DMS53 (cell line): ENCODE data around the gene DLGAP1.
A peak's percentile ranks its signal among the peaks of the same experiment; 100 is the strongest.

Source experiments
- DNase-seq: peaks from one replicate; lab custom pipeline; 2025; lab: John Stamatoyannopoulos, UW

The DLGAP1 gene

DNA sequence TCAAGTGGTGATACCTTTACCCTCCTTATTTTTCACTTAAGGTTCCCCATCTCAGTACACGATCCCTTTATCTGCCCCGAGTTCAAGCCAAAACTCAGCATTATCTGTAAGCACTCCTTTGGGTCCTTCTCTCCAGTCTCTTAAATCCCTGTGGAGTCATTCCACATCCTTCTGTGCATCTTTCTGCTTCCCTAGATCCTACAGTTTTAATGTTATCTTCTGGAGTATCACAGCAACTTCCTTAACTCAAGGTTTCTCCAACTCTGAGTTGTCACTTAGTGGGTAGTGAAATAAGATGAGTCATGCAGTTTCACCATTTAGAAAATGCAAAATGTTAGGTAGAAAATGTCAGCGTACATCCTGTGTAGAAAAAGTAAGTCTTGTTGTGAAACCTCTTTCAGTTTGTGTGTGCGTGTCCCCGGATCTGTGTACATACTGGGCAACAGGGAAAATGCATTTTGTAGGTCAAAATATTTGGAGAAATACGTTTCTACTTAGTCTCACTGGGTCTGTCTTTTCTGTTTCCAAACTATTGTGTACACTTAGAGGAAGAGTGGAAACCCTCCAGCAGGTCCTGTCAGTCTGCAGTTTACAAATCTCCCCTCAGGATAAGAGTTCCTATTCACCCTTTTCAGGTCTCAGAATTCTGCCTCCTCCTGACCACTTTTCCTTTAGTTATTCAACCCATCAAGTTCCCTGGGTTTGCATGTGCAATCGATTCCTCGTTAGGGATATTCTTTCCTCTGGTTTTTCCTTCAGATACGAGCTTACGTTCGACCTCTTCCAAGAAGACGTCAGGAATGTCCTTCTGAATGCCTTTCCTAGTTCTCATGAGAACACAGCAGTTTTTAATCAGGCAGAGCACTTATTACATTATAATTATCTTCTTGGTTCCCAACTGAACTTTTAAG lies 850.4 kb downstream of the DLGAP1 start:
- DNase-seq, result peak; percentile 78

DNA sequence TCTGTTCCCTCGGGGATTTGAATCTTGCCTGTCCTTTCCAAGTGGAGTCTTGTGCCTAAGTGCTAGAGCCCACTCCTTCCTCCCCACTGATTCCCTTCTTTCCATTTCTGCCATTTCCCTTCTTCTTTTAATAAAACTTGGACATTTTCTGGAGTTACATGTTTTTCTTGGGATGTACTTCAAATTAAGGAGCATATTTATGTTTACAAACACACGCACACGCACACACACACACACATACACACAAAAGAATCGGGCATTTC lies 850.9 kb downstream of the DLGAP1 start:
- DNase-seq, result no peak

DNA sequence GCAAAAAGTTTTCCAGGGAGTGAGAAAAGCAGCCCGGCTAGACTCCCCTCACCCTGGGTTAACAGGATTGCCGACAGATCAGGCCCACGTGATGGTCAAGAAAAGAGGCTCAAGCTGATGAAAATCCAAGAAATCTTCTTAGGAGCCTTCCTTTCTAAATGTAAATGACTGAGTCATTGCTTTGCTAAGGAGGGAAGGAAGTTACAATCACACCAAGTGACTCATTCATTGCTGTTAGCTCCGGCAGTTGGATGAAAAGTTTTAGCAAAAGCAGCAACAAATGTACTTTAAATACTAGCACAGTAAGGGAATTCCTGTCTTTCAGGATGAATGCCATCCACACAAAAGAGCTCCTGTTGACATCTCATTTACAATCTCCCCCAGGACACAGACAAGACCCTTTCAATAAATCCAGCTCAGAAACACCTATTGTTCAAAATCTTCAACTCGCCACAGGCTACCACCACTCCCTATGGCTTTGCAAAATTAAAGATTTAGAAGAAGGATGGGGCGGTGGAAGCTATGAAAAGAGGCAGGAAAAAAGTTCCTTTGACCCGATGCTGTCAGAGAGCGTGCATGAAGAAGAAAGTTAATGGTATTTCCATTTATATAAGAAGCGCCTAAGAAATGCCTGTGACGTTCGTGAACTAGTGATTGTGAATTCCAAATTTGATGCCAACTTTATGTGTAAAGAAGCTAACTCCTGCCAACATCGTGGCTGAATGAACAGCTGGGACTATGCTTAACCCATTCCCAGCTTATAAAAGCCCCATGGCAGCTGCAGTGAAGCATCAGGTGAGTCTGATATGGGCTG lies 851.5 kb downstream of the DLGAP1 start:
- peak; percentile 86 for DNase-seq

DNA sequence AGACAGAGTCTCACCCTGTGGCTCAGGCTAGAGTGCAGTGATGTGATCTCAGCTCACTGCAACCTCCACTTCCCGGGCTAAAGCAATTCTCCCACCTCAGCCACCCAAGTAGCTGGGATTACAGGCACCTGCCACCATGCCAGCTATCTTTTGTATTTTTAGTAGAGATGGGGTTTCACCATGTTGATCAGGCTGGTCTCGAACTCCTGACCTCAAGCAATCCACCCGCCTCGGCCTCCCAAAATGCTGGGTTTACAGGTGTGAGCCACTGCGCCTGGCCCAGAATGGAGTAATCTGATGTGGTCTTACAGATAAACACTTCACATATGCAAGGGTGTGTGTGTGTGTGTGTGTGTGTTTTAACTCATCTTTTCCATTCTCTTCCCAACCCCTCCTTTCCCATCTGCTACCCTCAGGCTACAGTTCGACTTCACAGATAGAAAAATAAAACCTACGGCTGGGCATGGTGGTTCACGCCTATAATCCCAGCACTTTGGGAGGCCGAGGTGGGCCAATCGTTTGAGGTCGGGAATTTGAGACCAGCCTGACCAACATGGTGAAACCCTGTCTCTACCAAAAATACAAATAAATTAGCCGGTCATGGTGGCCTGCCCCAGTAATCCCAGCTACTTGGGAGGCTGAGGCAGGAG lies 853.9 kb downstream of the DLGAP1 start:
- peak; percentile 33 for DNase-seq

DNA sequence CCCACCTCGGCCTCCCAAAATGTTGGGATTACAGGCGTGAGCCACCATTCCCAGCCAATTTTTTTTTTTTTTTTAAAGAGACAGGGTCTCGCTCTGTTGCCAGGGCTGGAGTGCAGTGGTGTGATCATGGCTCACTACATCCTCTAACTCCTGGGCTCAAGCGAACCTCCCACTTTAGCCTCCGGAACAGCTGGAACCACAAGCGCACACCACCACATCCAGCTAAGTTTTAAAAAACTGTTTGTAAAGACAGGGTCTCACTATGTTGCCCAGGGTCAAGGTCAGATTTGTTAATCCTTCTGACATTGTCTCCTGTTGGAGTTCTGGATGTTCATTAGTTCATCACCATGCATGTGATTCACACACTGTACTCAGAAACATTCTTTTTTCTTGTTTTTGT lies 855.2 kb downstream of the DLGAP1 start:
- no peak for DNase-seq

DNA sequence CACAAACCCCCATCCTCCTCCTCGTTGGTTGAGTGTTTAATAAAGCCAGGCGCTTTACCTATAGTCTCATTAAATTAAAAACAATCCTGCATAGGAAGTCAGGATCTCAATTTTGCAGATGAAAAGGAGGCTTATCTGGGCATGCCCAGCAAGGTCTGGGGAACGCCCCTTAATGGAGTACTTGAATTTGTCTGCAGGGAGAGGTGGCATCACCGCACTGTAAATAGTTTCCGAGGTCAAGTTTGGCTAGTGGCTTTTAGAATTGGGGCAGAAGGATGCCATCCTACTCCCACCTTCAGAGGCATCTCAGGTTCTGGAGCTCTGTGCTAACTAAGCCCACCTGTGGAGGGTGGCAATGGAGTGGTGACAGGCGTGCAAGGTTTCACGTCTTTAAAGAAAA lies 855.9 kb downstream of the DLGAP1 start:
- DNase-seq, result peak; percentile 41

DNA sequence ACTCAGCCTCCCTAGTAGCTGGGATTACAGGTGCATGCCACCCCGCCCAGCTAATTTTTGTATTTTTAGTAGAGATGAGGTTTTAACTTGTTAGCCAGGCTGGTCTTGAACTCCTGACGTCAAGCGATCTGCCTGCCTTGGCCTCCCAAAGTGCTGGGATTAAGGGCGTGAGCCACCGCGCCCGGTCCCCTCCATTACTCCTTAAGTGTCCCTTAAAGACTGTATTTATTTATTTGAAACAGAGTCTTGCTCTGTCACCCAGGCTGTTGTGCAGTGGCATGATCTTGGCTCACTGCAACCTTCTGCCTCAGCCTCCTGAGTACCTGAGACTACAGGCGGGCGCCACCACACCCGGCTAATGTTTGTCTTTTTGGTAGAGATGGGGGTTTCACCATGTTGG lies 856.5 kb downstream of the DLGAP1 start:
- DNase-seq, result no peak

DNA sequence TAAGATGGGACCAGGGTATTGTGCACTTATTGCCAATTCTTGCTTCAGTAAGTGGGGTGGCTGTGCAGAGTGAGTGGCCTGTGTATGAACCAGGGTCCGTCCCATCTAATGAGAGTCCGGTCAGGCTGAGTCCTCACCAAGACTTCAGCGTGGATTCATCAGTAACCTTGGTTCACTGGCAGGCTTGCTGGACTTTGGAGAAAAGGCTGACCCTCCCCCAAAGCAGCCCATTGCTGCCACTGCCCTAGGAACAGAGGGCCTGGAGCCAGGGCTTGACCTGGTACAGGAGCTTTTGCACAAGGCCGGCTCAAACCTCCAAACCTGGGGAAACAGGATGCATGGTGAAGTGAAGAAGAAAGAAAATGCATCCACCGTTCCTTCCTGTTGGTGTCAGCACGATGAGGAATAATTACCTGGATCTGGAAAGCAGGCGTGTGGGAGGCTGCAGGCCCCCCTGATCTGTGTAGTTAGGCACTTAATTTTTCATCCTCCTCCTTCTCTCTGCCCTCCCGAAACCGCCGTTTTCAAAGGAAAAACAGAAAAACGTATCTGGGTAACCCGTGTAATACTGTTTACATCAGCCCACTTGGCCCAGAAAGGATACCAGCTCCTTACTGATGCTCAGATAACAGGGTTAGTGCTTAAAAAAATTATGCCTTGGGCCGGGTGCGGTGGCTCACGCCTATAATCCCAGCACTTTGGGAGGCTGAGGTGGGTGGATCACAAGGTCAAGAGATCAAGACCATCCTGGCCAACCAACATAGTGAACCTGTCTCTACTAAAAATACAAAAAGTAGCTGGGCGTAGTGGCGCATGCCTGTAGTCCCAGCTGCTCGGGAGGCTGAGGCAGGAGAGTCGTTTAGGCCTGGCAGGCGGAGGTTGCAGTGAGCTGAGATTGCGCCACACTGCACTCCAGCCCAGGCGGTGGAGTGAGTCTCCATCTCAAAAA lies 857.4 kb downstream of the DLGAP1 start:
- peak; percentile 59 for DNase-seq

DNA sequence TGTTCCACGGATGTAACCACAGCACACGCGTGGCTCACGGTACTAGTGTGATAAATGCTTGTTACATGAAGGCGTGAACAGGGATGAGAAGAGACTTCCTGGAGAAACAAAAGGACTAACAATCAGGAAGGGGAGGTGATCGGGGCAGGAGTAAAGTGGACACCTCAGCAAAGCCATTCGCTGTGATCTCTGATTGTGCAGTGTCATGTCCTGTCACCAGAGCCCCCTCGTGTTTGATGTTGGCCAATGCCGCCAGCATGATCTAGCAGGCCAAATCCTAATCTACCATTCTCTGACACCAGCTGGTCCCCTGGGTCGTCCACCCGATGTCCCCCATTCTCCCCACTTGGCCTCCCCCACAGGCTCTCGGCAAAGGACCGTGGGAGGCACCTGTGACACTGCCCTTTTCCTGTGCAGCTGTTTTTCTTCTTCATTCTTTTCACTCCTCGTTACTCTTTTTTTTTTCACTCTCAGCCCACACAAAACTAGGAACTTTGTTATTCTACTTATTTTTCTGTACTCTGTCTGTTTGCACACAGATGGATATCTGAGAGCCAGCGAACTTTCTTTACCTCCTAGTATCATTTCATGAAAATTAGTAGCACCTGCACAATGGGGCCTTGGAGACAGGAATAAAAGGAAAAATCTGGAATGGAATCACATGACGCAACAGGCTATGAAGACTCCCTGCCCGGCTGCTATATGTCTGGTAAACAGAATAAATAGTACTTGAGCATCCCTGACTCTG lies 858.3 kb downstream of the DLGAP1 start:
- DNase-seq, result peak; percentile 99

DNA sequence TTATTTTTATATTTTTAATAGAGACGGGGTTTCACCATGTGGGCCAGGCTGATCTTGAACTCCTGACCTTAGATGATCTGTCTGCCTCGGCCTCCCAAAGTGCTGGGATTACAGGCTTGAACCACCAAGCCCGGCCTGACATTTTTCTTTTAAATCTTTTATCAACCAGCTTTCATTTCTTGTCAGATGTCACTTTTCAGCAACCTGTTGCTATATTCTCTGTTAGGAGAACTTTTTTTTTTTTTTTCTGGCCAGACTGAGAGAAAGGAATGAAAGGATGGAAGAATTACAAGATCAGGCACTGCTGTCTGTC lies 858.8 kb downstream of the DLGAP1 start:
- no peak for DNase-seq

DNA sequence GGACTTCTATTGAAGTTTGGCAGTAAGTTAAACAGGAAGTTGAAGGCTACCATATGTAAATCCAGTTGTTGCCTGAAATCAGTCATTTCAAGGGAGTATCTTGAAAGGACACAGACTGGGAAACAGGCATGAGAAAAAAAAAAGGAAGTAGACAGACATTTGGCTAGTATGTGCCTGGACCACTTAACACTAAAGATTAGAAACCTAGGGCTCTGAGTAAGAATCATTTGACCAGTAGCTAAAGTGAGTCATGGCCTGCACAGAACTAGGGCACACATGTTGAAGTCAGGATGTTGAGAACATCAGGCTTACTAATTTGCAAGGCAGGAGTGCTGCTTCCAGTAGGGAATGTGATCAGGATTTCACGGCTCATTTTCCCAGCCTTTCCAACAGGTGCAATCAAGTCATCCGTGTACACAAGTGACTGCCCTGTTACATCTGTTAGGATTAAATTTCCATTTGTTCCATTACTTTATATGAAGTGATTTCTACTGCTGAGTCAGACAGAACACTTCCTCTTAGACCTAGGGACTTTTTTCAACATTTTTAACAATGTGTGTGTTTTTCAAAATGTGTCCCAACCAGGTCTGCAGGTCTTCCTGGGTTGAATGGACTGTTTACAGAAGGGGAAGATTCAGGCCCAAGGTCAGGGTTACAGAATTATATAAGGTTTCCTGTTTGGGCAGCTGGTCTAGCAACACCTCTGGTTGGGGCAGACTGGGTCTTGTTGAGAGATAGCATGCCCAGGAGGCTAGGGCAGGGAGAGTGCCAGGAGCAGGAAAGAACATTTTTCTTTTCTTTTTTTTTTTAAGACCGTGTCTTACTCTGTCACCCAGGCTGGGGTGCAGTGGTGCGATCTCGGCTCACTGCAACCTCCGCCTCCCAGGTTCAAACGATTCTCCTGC lies 859.5 kb downstream of the DLGAP1 start:
- DNase-seq, result peak; percentile 99

DNA sequence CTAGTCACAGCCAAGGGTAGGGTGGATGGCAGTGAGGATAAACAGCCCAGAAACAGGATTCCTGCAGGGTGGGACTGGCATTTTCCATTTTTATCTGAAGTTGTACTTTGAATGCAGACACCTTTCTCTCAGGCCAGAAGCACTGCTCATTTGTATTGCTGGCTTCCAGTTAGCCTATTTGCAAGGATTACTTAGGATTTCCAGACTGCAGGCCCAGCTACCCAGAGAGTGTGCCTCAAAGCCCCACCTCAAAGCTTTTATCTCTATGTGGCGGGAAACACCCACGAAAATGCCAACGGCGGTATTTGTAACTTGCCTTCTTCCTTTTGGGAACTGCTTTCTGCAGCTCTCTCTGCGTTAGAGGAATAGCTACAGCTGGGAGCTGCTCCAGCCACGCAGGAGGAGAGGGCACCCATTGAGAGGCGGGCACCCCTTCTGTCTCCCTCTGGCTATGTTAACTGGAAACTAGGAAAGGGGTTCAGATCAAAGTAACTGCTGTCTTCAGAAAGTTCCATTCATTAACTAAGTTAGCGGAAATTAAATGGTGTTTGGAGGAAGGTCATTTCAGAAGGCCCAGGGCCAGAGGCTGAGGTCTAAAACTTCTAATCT lies 860.2 kb downstream of the DLGAP1 start:
- peak; percentile 76 for DNase-seq

DNA sequence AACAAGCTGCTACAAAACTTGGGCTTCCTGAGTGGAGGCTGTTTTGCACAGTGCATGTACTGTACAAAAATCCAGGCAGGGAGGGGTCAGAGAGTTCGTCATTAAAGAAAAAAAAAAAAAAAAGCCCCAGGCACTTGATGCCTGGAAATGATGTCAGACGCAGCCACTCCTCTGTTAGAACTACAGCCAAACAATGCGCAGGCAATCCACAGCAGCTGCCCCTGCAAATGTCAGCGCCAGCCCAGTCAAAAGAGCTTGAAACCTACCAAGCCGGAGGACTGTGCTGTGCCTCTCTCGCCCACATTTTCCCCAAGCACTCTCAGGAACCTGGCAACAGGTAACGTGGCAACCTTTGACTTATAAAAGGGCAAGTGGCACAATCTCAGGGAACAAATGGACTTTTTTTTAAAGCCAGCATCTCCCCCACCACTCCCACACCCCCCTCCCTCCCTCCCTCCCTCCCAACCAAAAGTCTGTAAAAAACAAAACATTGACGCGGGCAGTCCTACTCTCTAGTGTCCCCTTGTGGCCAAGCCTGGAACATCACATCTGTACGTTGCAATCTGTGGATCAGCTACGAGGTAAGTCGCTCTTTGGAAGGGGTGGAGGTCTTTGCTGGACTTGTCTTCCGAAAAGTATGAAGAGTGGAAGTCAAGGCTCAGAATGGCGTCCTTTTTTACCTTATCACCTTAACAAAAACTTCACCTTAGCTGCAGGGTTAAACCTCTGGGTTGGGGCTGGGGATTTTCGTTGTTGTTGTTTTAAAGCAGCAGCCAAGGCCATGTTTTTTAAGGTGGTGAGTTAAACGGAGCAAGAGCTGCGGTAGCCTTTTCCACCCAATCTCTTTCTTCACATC lies 861.0 kb downstream of the DLGAP1 start:
- DNase-seq, result peak; percentile 100

DNA sequence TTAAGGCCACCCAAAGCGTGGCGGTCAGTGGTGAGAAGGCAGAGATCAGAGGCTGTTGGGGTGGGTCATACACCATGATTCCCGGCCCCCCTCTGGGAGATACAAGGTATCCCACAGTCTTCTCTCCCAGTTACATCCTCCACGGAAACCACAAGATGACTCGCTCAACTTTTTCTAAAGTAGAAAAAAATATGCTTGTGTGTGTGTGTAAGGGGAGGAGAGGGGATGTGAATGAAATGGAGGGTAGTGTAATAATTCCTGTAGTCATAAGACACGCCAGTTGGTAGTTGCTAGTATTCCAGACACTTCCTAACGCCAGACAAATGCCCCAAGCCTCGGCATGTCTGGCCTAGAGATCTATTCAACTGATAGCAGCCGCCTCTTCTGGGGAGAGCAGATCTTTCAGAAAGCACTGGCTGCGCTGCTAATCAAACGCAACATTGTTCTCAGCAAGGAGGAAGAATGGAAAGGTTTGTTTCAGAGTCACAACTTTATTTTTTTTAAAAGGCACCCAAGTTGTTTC lies 861.7 kb downstream of the DLGAP1 start:
- DNase-seq, result peak; percentile 96

DNA sequence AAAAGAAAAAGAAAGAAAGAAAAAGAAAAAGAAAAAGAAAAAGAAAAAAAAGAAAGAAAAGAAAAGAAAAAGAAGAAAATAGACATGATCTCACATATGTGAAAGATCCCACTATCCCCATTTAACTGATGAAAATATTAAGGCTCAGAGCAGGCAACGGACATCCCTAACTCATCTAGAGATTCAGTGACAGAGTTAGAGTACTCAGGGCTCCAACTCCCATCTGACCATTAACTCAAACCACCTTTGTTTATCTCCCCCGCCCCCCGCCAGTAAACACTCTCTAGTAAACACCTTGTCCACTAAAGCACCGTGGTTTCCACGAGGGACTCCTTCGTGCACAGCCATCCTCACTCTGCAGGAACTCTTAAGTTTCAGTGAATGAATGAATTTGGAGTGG lies 862.2 kb downstream of the DLGAP1 start:
- DNase-seq, result peak; percentile 55

DNA sequence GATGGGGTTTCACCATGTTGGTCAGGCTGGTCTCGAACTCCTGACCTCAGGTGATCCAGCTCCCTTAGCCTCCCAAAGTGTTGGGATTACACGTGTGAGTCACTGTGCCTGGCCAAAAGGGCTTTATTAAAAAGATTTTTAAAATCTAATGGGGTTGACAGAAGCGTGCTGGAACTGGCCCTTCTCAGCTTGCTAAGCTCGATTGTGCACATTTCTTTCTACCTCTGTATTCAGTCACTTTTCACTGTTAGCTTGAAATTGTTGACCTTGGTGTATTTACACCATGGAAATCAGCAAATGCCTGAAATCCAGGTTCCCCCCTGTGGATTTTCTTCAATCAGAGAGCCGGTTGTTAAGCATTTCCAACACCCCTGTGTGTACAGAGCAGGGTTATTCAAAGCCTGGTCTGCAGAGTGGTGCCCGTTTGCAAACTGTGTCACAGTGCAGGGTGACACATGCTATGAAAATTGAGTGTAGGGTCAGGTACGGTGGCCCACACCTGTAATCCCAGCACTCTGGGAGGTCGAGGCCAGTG lies 864.9 kb downstream of the DLGAP1 start:
- no peak for DNase-seq

DNA sequence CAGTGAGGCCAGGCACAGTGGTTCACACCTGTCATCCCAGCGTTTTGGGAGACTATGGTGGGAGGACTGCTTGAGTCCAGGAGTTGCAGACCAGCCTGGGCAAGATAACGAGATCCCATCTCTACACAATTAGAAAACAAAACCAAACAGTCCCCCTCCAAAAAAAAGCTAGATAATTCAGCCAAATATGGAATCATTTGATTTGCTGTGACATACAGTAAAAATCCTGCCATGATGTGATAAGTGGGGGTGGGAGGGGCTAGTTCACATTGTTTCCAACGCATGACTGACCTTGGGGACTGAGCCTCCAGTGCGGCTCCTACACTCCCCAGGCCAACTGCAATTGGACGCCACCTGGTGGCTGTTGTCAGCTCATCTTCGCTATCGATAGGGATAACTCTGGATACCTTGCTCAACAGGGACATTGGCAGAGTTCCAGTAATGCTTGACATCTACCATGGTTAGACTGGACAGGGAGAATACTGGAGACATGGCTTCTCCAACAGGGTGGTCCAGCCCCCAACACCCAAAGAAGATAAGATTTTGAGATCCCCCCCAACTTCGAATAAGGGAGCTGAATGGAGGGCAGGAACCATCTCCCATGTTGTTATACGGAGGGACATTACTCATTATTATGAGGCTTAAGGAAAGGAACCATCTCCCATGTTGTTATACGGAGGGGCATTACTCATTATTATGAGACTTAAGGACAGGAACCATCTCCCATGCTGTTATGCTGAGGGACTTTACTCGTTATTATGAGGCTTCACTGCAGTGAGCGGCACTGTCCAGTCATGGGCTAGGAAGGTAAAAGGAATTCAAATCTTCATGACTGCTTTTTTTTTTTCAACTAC lies 869.2 kb downstream of the DLGAP1 start:
- DNase-seq, result peak; percentile 99
